MCF 10A (cell line): ENCODE results near the gene ADCY5. TPM values are rescaled to one million over a fixed set of nuclear protein-coding genes. Genes with fewer than 3 reads are reported as not detected.

Experiments
- BruUV-seq: library from RNA; stranded (reverse); fragments of 400-500 nt; replicated peaks from 2 replicates; lab custom pipeline; 2021; lab: Mats Ljungman, UMichigan
- CTCF ChIA-PET: fragments of 300-600 bp; sonication (Branson Sonifier 250); formaldehyde crosslinking; extraction: SDS; loops from one replicate; lab custom pipeline; 2021; ENCODE audit warnings: antibody characterized with exemption, inconsistent platforms; lab: Yijun Ruan, JAX
- POLR2A ChIA-PET: fragments of 300-600, 350-650 bp; sonication (Branson Sonifier 250); formaldehyde crosslinking; extraction: SDS; loops from one replicate; lab custom pipeline; 2020; ENCODE audit warnings: antibody characterized with exemption, inconsistent platforms; lab: Yijun Ruan, JAX
- DNase-seq: peaks from one replicate; pipeline ENCODE4 v3.0.0-alpha.2; 2018; ENCODE audit not compliant: unreplicated experiment
- H3K27ac Mint-ChIP-seq: one replicate; pipeline ENCODE4 v1.8.0; 2022; ENCODE audit warnings: mild to moderate bottlenecking, low read depth, mixed read lengths; ENCODE audit not compliant: unreplicated experiment
- H3K27me3 Mint-ChIP-seq: one replicate; pipeline ENCODE4 v1.8.0; 2022; ENCODE audit warnings: mixed read lengths; ENCODE audit not compliant: insufficient read depth, unreplicated experiment
- H3K36me3 Mint-ChIP-seq: one replicate; pipeline ENCODE4 v1.8.0; 2022; ENCODE audit warnings: mild to moderate bottlenecking, moderate library complexity, mixed read lengths; ENCODE audit not compliant: insufficient read depth, unreplicated experiment
- H3K4me1 Mint-ChIP-seq: one replicate; pipeline ENCODE4 v1.8.0; 2022; ENCODE audit warnings: mixed read lengths; ENCODE audit not compliant: insufficient read depth, unreplicated experiment
- H3K4me3 Mint-ChIP-seq: one replicate; pipeline ENCODE4 v1.8.0; 2022; ENCODE audit warnings: mild to moderate bottlenecking, moderate library complexity, mixed read lengths; ENCODE audit not compliant: unreplicated experiment
- H3K9me3 Mint-ChIP-seq: one replicate; pipeline ENCODE4 v1.8.0; 2022; ENCODE audit warnings: mixed read lengths; ENCODE audit not compliant: unreplicated experiment
- CTCF ChIP-seq: fragments of 200-600 bp; IDR thresholded peaks from one replicate; pipeline ENCODE4 v1.8.0; 2022; ENCODE audit warnings: antibody characterized with exemption, mild to moderate bottlenecking; ENCODE audit not compliant: unreplicated experiment
- intact Hi-C: fragments of 100-400 bp; cut with micrococcal nuclease; formaldehyde crosslinking; loops from 2 replicates; pipeline ENCODE4 v1.14.1; 2022
- total RNA-seq: library from RNA; stranded (reverse); gene quantifications from 2 replicates; pipeline ENCODE4 v1.2.3, GENCODE V29; 2022

The ADCY5 gene
- total RNA-seq, 1 experiment from 2014 or later = not detected

GRCh38 chr3:123419181-123419849 lies 29.6 kb downstream of the ADCY5 start:
- Mint-ChIP-seq H3K4me3 (no peak overlapping the region), H3K27me3 (peaks cover 47% of the 10 kb centered on the region), H3K4me1 (peaks cover 5% of the 10 kb centered on the region), H3K9me3 (no peaks in the 10 kb centered on the region), H3K27ac (no peak overlapping the region), H3K36me3 (no peaks in the 10 kb centered on the region)
- TF ChIP-seq CTCF = no peak
- intact Hi-C loops = no loop called here
- no TSS peak for BruUV-seq
- DNase-seq = no peak
- POLR2A ChIA-PET = no interaction called here
- CTCF ChIA-PET = interaction anchor here (0.6 kb wide), 1 partner anchor 9 kb away, joined by 3 read pairs; no protein-coding TSS in a partner anchor

GRCh38 chr3:123416647-123417046 lies 32.2 kb downstream of the ADCY5 start:
- Mint-ChIP-seq H3K9me3 (no peaks in the 10 kb centered on the region), H3K36me3 (no peaks in the 10 kb centered on the region), H3K27ac (no peak overlapping the region), H3K27me3 (peaks cover 47% of the 10 kb centered on the region), H3K4me1 (peaks cover 5% of the 10 kb centered on the region), H3K4me3 (no peak overlapping the region)
- no peak for DNase-seq
- no TSS peak for BruUV-seq
- no peak for TF ChIP-seq CTCF
- intact Hi-C loops = no loop called here
- ChIA-PET CTCF (no interaction called here), POLR2A (no interaction called here)

DNA sequence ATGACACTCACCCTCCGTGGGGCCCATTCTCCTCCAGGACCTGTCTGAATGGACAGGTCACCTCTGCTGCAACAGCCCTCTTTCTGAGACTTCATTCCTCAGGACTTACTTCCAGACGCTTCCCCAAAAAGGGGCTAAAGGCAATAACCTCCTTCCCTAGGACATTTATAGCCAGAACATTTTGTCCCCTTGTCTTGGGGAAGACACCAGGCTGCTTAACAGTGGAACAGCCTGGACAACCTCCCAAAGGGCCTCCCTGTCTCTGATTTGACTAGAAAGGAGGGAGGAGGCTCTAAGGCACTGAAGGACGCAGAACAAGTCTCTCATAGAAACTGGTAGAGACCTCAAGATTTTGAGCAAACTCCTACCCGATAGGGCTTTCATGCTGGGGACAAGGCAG lies 32.7 kb downstream of the ADCY5 start:
- ChIA-PET CTCF (no interaction called here), POLR2A (no interaction called here)
- peaks cover under 1% of the 10 kb centered on the region for H3K4me1 Mint-ChIP-seq
- no TSS peak for BruUV-seq
- no peaks in the 10 kb centered on the region for H3K36me3 Mint-ChIP-seq
- H3K4me3 Mint-ChIP-seq = no peak overlapping the region
- H3K27ac Mint-ChIP-seq = no peak overlapping the region
- intact Hi-C loops = no loop called here
- H3K27me3 Mint-ChIP-seq = peaks cover 47% of the 10 kb centered on the region
- TF ChIP-seq CTCF = no peak
- DNase-seq = no peak
- H3K9me3 Mint-ChIP-seq = no peaks in the 10 kb centered on the region

- H3K4me1 Mint-ChIP-seq = no peaks in the 10 kb centered on the region
- no peak for TF ChIP-seq CTCF
Measured at GRCh38 chr3:123414973-123415775, 33.7 kb downstream of the ADCY5 start.

More at GRCh38 chr3:123414973-123415775, 33.7 kb downstream of the ADCY5 start:
- no TSS peak for BruUV-seq
- ChIA-PET POLR2A (no interaction called here), CTCF (interaction anchor here (0.6 to 1.3 kb wide), 2 partner anchors 26 to 86 kb away, joined by 3 read pairs; no protein-coding TSS in a partner anchor)
- H3K4me3 Mint-ChIP-seq = no peak overlapping the region
- intact Hi-C loops = no loop called here
- no peaks in the 10 kb centered on the region for H3K9me3 Mint-ChIP-seq
- peaks cover 47% of the 10 kb centered on the region for H3K27me3 Mint-ChIP-seq
- no peak for DNase-seq
- H3K36me3 Mint-ChIP-seq = no peaks in the 10 kb centered on the region
- no peak overlapping the region for H3K27ac Mint-ChIP-seq
